Breast epithelium (tissue), 3 donors: ENCODE results near the gene AMY2B.
"Not testable (repeated sequence)": the region's sequence is repeated elsewhere in the genome, so short reads cannot be mapped to it uniquely, and the experiment has no call there.

ENCODE experiments used
- CTCF ChIP-seq, 3 donors: fragments of 450-650 bp; IDR thresholded peaks; one replicate each; pipeline ENCODE4 v1.5.1; 2016 to 2017; ENCODE audit warnings: antibody characterized with exemption in 3 of 3, mild to moderate bottlenecking in 3 of 3, moderate library complexity in 3 of 3
- POLR2AphosphoS5 ChIP-seq, 3 donors: sonication (generic); formaldehyde crosslinking; IDR thresholded peaks; one replicate each; pipeline ENCODE4 v1.6.1; 2017; ENCODE audit warnings: antibody characterized with exemption in 3 of 3

GRCh38 chr1:103561124-103561523 is 10.3 kb upstream of the AMY2B start:
- not testable (repeated sequence) for TF ChIP-seq CTCF, POLR2AphosphoS5 (IDR thresholded peaks at IDR 0.05)
